ENCODE results near the gene TMEM247. TPM values are rescaled to one million over a fixed set of nuclear protein-coding genes. Genes with fewer than 3 reads are reported as not detected.

The TMEM247 gene
- total and polyA plus RNA-seq, 2 donors (not counting 3 experiments of a cell fraction or from before 2014, with no cell fraction given), result not detected

DNA sequence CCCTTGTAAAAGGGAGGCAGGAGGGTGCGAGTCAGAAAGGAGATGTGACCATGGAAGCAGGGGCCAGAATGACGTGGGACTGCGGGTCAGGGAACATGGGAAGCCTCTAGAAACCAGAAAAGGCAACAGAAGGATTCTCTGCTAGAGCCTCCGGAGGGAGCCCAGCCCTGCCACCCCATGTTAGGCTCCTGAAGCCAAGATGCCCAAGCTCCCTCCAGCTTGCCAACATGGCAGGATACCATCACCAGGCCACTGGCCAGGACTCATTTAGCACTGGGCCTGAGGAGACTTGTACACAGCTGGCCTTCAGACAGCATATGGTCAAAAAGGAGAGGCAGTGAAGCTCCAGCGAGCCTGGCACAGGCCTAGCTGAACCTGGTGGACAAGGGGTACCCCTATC, 5.6 kb downstream of the TMEM247 start:
- Histone ChIP-seq H3K36me3 (ENCODE audit: control insufficient read depth in 2 of 2, extremely low read depth in 1 of 2, insufficient read depth in 2 of 2, low read length in 2 of 2) (no peaks in the 10 kb centered on the region), H3K27ac (ENCODE audit: insufficient read depth, low read depth, low read length) (no peak overlapping the region), H3K9me3 (replicated peaks; ENCODE audit: control insufficient read depth, insufficient read depth, low read length) (no peaks in the 10 kb centered on the region), H3K4me3 (replicated peaks in 1 of 3; ENCODE audit: insufficient read depth in 1 of 3, low read depth in 1 of 3, low read length in 3 of 3) (no peak overlapping the region), H3K9me1 (replicated peaks; ENCODE audit: control insufficient read depth, extremely low read depth, insufficient read depth, low read length) (no peaks in the 10 kb centered on the region), H4K20me1 (replicated peaks; ENCODE audit: control insufficient read depth, extremely low read depth, insufficient read depth, low read length) (no peaks in the 10 kb centered on the region), H3K4me1 (ENCODE audit: control insufficient read depth, extremely low read depth, insufficient read depth, low read length) (peaks cover 21% of the 10 kb centered on the region), H3K79me2 (ENCODE audit: control insufficient read depth, insufficient read depth, low read length) (no peaks in the 10 kb centered on the region), H3K4me2 (ENCODE audit: insufficient read depth, low read length) (no peak overlapping the region), H2AFZ (ENCODE audit: low read depth, low read length) (no peak overlapping the region), H3K9ac (replicated peaks; ENCODE audit: extremely low read depth, insufficient read depth, low read length) (no peak overlapping the region), H3K27me3 (ENCODE audit: control insufficient read depth in 2 of 2, insufficient read depth in 2 of 2, low read length in 2 of 2) (no peaks in the 10 kb centered on the region)
- no peak for FAIRE-seq
- DNase-seq (ENCODE audit: low read depth, low spot score), result no peak
- TF ChIP-seq, protein P1, sequence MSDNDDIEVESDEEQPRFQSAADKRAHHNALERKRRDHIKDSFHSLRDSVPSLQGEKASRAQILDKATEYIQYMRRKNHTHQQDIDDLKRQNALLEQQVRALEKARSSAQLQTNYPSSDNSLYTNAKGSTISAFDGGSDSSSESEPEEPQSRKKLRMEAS (IDR thresholded peaks at IDR 0.05; ENCODE audit: insufficient read depth, insufficient read length), result no peak
- TF ChIP-seq EZH2 (IDR thresholded peaks at IDR 0.05; ENCODE audit: borderline replicate concordance, low read depth, low read length, severe bottlenecking) (no peak), JUN (IDR thresholded peaks at IDR 0.05; ENCODE audit: borderline replicate concordance, insufficient read depth, insufficient read length, low read depth) (no peak)
- TF ChIP-seq, protein P2, sequence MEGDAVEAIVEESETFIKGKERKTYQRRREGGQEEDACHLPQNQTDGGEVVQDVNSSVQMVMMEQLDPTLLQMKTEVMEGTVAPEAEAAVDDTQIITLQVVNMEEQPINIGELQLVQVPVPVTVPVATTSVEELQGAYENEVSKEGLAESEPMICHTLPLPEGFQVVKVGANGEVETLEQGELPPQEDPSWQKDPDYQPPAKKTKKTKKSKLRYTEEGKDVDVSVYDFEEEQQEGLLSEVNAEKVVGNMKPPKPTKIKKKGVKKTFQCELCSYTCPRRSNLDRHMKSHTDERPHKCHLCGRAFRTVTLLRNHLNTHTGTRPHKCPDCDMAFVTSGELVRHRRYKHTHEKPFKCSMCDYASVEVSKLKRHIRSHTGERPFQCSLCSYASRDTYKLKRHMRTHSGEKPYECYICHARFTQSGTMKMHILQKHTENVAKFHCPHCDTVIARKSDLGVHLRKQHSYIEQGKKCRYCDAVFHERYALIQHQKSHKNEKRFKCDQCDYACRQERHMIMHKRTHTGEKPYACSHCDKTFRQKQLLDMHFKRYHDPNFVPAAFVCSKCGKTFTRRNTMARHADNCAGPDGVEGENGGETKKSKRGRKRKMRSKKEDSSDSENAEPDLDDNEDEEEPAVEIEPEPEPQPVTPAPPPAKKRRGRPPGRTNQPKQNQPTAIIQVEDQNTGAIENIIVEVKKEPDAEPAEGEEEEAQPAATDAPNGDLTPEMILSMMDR (IDR thresholded peaks at IDR 0.05; ENCODE audit: extremely low read depth in 1 of 2, insufficient read depth in 1 of 2, low read depth in 1 of 2, low read length in 2 of 2), result no peak
- POLR2A ChIA-PET, result no interaction called here
- intact Hi-C loops (cut with micrococcal nuclease) (no loop called here), dilution Hi-C loops (cut with MboI; ENCODE audit: extremely low pct_ligation_motif_present, low sequenced_read_pairs) (no loop called here)
- no TSS peak for BruUV-seq (replicated peaks)
- CTCF ChIA-PET, result no interaction called here

DNA sequence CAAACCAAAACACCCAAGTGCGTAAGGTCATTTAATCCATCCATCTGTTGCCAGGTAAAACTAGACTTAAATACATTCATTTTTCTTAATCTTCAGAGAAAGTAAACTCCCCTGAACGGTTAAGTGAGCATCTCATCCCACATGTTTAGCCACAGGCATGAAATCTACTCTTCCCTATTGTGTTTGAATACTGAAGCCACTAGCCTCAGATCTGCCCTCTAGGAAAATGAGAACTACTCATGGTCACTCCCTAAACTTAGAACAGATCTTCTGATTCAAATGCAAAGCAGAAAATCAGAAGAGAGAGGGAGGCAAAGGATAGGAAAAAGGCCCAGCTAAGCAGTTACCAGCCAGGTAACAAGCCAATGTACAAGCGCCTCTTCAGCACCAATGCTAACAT, 7.1 kb downstream of the TMEM247 start:
- H3K4me1 ChIP-seq (ENCODE audit: control insufficient read depth, extremely low read depth, insufficient read depth, low read length), result peaks cover 13% of the 10 kb centered on the region
- no peak overlapping the region for H3K4me2 ChIP-seq (ENCODE audit: insufficient read depth, low read length)
- BruUV-seq (replicated peaks), result no TSS peak
- H3K9me3 ChIP-seq (replicated peaks; ENCODE audit: control insufficient read depth, insufficient read depth, low read length), result no peaks in the 10 kb centered on the region
- no peak for FAIRE-seq
- intact Hi-C loops (cut with micrococcal nuclease) (no loop called here), dilution Hi-C loops (cut with MboI; ENCODE audit: extremely low pct_ligation_motif_present, low sequenced_read_pairs) (no loop called here)
- H3K27me3 ChIP-seq (ENCODE audit: control insufficient read depth in 2 of 2, insufficient read depth in 2 of 2, low read length in 2 of 2), result no peaks in the 10 kb centered on the region
- H3K79me2 ChIP-seq (ENCODE audit: control insufficient read depth, insufficient read depth, low read length), result no peaks in the 10 kb centered on the region
- no peaks in the 10 kb centered on the region for H3K9me1 ChIP-seq (replicated peaks; ENCODE audit: control insufficient read depth, extremely low read depth, insufficient read depth, low read length)
- no peak overlapping the region for H3K27ac ChIP-seq (ENCODE audit: insufficient read depth, low read depth, low read length)
- no peak overlapping the region for H3K9ac ChIP-seq (replicated peaks; ENCODE audit: extremely low read depth, insufficient read depth, low read length)
- DNase-seq (ENCODE audit: low read depth, low spot score), result no peak
- CTCF ChIA-PET, result no interaction called here
- H2AFZ ChIP-seq (ENCODE audit: low read depth, low read length), result no peak overlapping the region
- H4K20me1 ChIP-seq (replicated peaks; ENCODE audit: control insufficient read depth, extremely low read depth, insufficient read depth, low read length), result no peaks in the 10 kb centered on the region
- POLR2A ChIA-PET, result no interaction called here
- TF ChIP-seq POLR2AphosphoS5 (IDR thresholded peaks at IDR 0.05; ENCODE audit: insufficient read depth, low read depth, low read length), result no peak
- TF ChIP-seq, protein P2 (IDR thresholded peaks at IDR 0.05; ENCODE audit: extremely low read depth in 1 of 2, insufficient read depth in 1 of 2, low read depth in 1 of 2, low read length in 2 of 2), result no peak
- no peak for TF ChIP-seq FOS (IDR thresholded peaks at IDR 0.05; ENCODE audit: borderline replicate concordance, insufficient read depth, low read length)
- no peak for TF ChIP-seq POLR2A (IDR thresholded peaks at IDR 0.05; ENCODE audit: low read depth, low read length)
- TF ChIP-seq JUN (IDR thresholded peaks at IDR 0.05; ENCODE audit: borderline replicate concordance, insufficient read depth, insufficient read length, low read depth), result no peak
- H3K36me3 ChIP-seq (ENCODE audit: control insufficient read depth in 2 of 2, extremely low read depth in 1 of 2, insufficient read depth in 2 of 2, low read length in 2 of 2), result no peaks in the 10 kb centered on the region
- H3K4me3 ChIP-seq (replicated peaks in 1 of 3; ENCODE audit: insufficient read depth in 1 of 3, low read depth in 1 of 3, low read length in 3 of 3), result no peak overlapping the region
